ENCODE measurements around the gene CCDC91. TPM values are rescaled to one million over a fixed set of nuclear protein-coding genes. Genes with fewer than 3 reads are reported as not detected.

Gene CCDC91
- total RNA-seq, 2 donors from 2014 or later, result 21.4 to 27.4 TPM

Other genes with a start within 250 kb of the CCDC91 start
- not detected for gene PTHLH, start 217.7 kb upstream of the CCDC91 start, total RNA-seq